Colonic mucosa (tissue), 4 donors: ENCODE results near the gene ZNF860. TPM values are rescaled to one million over a fixed set of nuclear protein-coding genes. Genes with fewer than 3 reads are reported as not detected.
A peak's percentile ranks its signal among the peaks of the same experiment; 100 is the strongest.

Experiments
- DNase-seq: peaks from one replicate; pipeline ENCODE4 v3.0.0-alpha.2; 2020
- H3K27ac ChIP-seq: fragments of 200-600 bp; one replicate; pipeline ENCODE4 v1.8.0; 2021
- H3K27me3 ChIP-seq: fragments of 200-600 bp; one replicate; pipeline ENCODE4 v1.8.0; 2021
- H3K36me3 ChIP-seq: fragments of 200-600 bp; one replicate; pipeline ENCODE4 v1.8.0; 2021
- H3K4me1 ChIP-seq: fragments of 200-600 bp; one replicate; pipeline ENCODE4 v1.8.0; 2021; ENCODE audit warnings: mild to moderate bottlenecking
- H3K4me3 ChIP-seq: fragments of 200-600 bp; one replicate; pipeline ENCODE4 v1.8.0; 2021
- H3K9ac ChIP-seq, 2 donors: one replicate each; pipeline ENCODE4 v1.7.0; 2013; ENCODE audit warnings: control low read depth in 2 of 2, low read depth in 2 of 2, low read length in 2 of 2
- H3K9me3 ChIP-seq: fragments of 200-600 bp; one replicate; pipeline ENCODE4 v1.8.0; 2021
- intact Hi-C: fragments of 100-400 bp; cut with DNase I; formaldehyde crosslinking; loops from one replicate; pipeline ENCODE4 v1.14.1; 2022
- total RNA-seq, 2 donors: library from RNA; stranded (reverse); fragmentation: NEBNext Ultra II Directional in 1 of 2; extraction: Animal tissue kit (Norgen Biotek cat#: 25700) in 1 of 2; gene quantifications; one replicate each; pipeline ENCODE4 v1.2.1, GENCODE V29; 2021
- TF ChIP-seq, protein P1 (sequence below): fragments of 200-600 bp; IDR thresholded peaks from one replicate; pipeline ENCODE4 v1.8.0; 2022; ENCODE audit warnings: antibody characterized with exemption, mild to moderate bottlenecking
- donor health status: healthy.
- donor health status: DM: no; HTN: no; CAD: no.
- donor health status: DM: no; HTN: no; CAD: no.

Gene ZNF860
- total RNA-seq, 2 donors from 2014 or later, result 0.53 to 1.5 TPM

DNA sequence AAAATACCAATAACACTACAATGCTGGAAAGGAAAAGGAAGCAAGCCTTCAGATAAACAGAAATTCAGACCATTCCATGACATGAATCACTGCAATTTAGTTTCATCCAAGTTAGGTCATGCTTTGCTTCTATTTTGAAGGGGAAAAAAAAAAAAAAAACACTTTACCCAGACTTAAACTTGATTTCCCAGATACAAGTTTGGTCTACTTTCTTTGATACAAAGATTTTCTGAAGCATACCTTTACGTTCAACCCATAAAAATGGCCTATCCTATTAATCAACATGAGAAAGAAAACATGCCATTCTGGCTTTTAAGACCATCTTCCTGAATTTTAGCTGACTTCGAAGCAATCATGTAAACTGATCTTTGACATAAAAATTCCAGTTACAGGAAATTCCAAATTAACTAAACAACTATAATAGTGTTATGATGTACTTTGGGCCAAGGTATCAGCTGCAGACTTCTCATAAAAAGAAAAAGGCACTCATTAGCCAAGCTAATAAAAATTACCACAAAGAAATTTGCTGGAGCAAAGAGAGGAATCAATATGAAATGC, 13.1 kb upstream of the ZNF860 start:
- Histone ChIP-seq H3K27ac (peak overlapping the region; percentile 20), H3K27me3 (no peaks in the 10 kb centered on the region), H3K4me3 (no peak overlapping the region), H3K9me3 (no peaks in the 10 kb centered on the region), H3K9ac (no peak overlapping the region), H3K4me1 (no peaks in the 10 kb centered on the region), H3K36me3 (no peaks in the 10 kb centered on the region)
- TF ChIP-seq, protein P1, sequence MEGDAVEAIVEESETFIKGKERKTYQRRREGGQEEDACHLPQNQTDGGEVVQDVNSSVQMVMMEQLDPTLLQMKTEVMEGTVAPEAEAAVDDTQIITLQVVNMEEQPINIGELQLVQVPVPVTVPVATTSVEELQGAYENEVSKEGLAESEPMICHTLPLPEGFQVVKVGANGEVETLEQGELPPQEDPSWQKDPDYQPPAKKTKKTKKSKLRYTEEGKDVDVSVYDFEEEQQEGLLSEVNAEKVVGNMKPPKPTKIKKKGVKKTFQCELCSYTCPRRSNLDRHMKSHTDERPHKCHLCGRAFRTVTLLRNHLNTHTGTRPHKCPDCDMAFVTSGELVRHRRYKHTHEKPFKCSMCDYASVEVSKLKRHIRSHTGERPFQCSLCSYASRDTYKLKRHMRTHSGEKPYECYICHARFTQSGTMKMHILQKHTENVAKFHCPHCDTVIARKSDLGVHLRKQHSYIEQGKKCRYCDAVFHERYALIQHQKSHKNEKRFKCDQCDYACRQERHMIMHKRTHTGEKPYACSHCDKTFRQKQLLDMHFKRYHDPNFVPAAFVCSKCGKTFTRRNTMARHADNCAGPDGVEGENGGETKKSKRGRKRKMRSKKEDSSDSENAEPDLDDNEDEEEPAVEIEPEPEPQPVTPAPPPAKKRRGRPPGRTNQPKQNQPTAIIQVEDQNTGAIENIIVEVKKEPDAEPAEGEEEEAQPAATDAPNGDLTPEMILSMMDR, result no peak
- DNase-seq, result no peak
- intact Hi-C loops, result no loop called here

DNA sequence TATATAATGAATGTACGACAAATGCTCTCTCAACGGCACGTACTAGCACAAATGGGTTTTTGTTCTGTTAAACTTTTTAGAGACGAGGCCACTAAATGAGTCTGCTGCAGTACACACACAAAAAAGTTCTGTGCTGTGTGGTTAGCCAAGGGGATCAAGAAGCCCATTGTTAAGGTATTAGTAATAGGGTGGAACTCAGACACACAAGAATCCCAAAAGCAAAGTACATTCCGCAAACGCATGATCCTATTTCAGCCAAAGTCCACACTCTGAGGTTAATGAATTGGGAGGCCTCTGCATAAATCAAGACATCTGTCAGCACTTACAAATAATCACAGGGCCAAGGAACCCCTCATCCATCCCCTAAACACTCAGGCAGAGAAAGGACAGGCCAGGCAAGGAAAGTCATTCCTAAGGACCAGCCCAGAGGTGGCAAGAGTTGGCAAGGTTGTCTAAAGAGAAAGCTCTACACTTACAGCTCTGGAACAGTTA, 12.6 kb upstream of the ZNF860 start:
- H3K27ac ChIP-seq, result peak overlapping the region; percentile 35
- no peak overlapping the region for H3K9ac ChIP-seq
- DNase-seq, result peak; percentile 13
- H3K4me3 ChIP-seq, result no peak overlapping the region
- no peaks in the 10 kb centered on the region for H3K27me3 ChIP-seq
- TF ChIP-seq, protein P1, result no peak
- H3K9me3 ChIP-seq, result no peaks in the 10 kb centered on the region
- no peaks in the 10 kb centered on the region for H3K36me3 ChIP-seq
- intact Hi-C loops, result no loop called here
- H3K4me1 ChIP-seq, result no peaks in the 10 kb centered on the region

DNA sequence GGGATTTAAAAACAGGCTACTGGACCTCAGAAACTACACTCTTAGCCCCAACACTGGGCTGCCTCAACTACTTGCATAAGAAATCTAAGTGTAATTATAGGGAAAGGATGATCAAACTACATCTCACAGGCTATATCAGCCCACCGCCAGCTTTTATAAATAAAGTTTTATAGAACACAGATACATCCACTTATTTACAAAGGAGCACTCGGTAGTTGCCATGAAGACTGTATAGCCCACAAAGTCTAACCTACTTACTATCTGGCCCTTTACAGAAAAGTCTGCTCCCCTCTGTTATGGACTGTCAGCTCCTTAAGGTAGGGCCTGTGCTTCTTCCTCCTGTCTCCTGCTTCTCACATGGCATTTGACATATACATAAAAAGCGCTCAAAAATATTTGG, 9.9 kb upstream of the ZNF860 start:
- DNase-seq, result no peak
- Histone ChIP-seq H3K4me3 (no peak overlapping the region), H3K27me3 (no peaks in the 10 kb centered on the region), H3K9ac (no peak overlapping the region), H3K36me3 (no peaks in the 10 kb centered on the region), H3K27ac (no peak overlapping the region), H3K4me1 (no peaks in the 10 kb centered on the region), H3K9me3 (no peaks in the 10 kb centered on the region)
- intact Hi-C loops, result no loop called here
- TF ChIP-seq, protein P1, result no peak

DNA sequence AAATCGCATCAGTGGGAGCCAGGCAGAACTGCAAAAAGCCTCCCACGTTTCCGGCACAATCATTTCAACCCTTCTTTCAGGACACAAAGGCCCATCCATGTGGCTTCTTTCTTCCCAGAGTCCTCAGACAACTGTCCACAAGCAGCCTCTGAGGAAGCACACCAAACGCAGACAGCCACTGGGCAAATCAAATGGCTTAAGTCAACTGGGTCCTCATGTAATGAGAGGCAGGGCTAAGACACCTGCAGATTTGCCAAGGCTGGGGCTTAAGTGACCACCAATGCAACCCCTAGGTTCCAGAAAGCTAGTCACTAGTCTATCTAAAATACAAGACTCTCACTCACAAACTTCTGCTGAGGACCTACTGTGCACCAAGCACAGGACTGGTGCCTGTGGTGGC, 8.5 kb upstream of the ZNF860 start:
- Histone ChIP-seq H3K4me1 (no peaks in the 10 kb centered on the region), H3K36me3 (no peaks in the 10 kb centered on the region), H3K27ac (no peak overlapping the region), H3K4me3 (no peak overlapping the region), H3K9ac (no peak overlapping the region), H3K27me3 (no peaks in the 10 kb centered on the region), H3K9me3 (no peaks in the 10 kb centered on the region)
- intact Hi-C loops, result no loop called here
- TF ChIP-seq, protein P1, result no peak
- DNase-seq, result no peak

DNA sequence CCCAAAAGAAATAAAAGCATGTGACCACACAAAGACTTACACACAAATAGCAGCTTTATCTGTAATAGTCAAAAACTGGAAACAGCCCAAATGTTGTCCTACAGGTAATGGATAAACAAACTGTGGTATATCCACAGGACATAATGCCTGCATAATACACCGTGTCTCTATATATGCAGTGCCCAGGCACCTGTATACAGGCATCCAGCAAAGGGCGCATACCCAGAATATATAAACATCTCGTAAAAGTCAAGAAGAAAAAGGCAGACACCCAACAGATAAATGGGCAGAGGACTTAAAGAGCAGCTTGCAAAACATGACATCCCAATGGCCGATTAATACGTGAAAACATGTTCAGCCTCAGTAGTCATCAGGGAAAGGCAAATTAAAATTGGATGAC, 7.7 kb upstream of the ZNF860 start:
- Histone ChIP-seq H3K4me1 (no peaks in the 10 kb centered on the region), H3K27ac (no peak overlapping the region), H3K4me3 (no peak overlapping the region), H3K36me3 (no peaks in the 10 kb centered on the region), H3K9me3 (no peaks in the 10 kb centered on the region), H3K27me3 (no peaks in the 10 kb centered on the region), H3K9ac (no peak overlapping the region)
- no peak for DNase-seq
- TF ChIP-seq, protein P1, result no peak
- intact Hi-C loops, result no loop called here
